ENCODE measurements around the gene ELOVL3. TPM values are rescaled to one million over a fixed set of nuclear protein-coding genes. Genes with fewer than 3 reads are reported as not detected.

The ELOVL3 gene
- total and polyA plus RNA-seq, 2 of the 13 experiments (the other 11 are each of a cell fraction or from before 2014, with no cell fraction given): 0.58 to 0.69 TPM

DNA sequence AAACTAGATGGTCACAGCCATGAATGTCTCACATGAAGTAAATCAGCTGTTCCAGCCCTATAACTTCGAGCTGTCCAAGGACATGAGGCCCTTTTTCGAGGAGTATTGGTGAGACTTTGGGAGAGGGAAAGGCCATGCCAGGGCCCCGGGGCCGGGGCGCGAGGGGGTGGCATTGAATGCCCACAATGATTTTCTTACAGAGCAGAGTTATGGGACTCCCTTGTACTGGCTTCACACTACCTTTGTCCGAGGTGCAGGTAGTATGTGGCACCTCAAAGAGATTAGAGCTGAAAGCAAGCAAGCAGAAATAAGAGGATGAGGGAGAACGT, 407 bp downstream of the ELOVL3 start (continued):
- TF ChIP-seq ZBTB1 (CRISPR knock-in tag; IDR thresholded peaks at IDR 0.05; ENCODE audit: borderline replicate concordance): no peak
- TF ChIP-seq, protein P1, sequence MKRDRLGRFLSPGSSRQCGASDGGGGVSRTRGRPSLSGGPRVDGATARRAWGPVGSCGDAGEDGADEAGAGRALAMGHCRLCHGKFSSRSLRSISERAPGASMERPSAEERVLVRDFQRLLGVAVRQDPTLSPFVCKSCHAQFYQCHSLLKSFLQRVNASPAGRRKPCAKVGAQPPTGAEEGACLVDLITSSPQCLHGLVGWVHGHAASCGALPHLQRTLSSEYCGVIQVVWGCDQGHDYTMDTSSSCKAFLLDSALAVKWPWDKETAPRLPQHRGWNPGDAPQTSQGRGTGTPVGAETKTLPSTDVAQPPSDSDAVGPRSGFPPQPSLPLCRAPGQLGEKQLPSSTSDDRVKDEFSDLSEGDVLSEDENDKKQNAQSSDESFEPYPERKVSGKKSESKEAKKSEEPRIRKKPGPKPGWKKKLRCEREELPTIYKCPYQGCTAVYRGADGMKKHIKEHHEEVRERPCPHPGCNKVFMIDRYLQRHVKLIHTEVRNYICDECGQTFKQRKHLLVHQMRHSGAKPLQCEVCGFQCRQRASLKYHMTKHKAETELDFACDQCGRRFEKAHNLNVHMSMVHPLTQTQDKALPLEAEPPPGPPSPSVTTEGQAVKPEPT (CRISPR knock-in tag; IDR thresholded peaks at IDR 0.05; ENCODE audit: low read depth): 0 out of 2 replicates have a peak, but pooled peaks have one; percentile 1
- TF ChIP-seq ZFP37 (CRISPR knock-in tag; IDR thresholded peaks at IDR 0.05; ENCODE audit: borderline replicate concordance): no peak
- TF ChIP-seq, protein P2, sequence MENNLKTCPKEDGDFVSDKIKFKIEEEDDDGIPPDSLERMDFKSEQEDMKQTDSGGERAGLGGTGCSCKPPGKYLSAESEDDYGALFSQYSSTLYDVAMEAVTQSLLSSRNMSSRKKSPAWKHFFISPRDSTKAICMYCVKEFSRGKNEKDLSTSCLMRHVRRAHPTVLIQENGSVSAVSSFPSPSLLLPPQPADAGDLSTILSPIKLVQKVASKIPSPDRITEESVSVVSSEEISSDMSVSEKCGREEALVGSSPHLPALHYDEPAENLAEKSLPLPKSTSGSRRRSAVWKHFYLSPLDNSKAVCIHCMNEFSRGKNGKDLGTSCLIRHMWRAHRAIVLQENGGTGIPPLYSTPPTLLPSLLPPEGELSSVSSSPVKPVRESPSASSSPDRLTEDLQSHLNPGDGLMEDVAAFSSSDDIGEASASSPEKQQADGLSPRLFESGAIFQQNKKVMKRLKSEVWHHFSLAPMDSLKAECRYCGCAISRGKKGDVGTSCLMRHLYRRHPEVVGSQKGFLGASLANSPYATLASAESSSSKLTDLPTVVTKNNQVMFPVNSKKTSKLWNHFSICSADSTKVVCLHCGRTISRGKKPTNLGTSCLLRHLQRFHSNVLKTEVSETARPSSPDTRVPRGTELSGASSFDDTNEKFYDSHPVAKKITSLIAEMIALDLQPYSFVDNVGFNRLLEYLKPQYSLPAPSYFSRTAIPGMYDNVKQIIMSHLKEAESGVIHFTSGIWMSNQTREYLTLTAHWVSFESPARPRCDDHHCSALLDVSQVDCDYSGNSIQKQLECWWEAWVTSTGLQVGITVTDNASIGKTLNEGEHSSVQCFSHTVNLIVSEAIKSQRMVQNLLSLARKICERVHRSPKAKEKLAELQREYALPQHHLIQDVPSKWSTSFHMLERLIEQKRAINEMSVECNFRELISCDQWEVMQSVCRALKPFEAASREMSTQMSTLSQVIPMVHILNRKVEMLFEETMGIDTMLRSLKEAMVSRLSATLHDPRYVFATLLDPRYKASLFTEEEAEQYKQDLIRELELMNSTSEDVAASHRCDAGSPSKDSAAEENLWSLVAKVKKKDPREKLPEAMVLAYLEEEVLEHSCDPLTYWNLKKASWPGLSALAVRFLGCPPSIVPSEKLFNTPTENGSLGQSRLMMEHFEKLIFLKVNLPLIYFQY (CRISPR knock-in tag; IDR thresholded peaks at IDR 0.05; ENCODE audit: borderline replicate concordance): no peak
- TF ChIP-seq ZNF558 (CRISPR knock-in tag; IDR thresholded peaks at IDR 0.05; ENCODE audit: borderline replicate concordance): 0 out of 2 replicates have a peak, but pooled peaks have one; percentile 1
- TF ChIP-seq SNAPC2 (CRISPR knock-in tag; IDR thresholded peaks at IDR 0.05): 0 out of 2 replicates have a peak, but pooled peaks have one; percentile 30
- no peak for TF ChIP-seq ZNF790 (CRISPR knock-in tag; IDR thresholded peaks at IDR 0.05; ENCODE audit: borderline replicate concordance)
- TF ChIP-seq ZNF616 (CRISPR knock-in tag; IDR thresholded peaks at IDR 0.05; ENCODE audit: low read depth): no peak
- TF ChIP-seq ZNF260 (CRISPR knock-in tag; IDR thresholded peaks at IDR 0.05; ENCODE audit: borderline replicate concordance, low read depth): no peak
- TF ChIP-seq, protein P3, sequence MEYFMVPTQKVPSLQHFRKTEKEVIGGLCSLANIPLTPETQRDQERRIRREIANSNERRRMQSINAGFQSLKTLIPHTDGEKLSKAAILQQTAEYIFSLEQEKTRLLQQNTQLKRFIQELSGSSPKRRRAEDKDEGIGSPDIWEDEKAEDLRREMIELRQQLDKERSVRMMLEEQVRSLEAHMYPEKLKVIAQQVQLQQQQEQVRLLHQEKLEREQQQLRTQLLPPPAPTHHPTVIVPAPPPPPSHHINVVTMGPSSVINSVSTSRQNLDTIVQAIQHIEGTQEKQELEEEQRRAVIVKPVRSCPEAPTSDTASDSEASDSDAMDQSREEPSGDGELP (IDR thresholded peaks at IDR 0.05; ENCODE audit: borderline replicate concordance, low read depth): no peak
- no peak for TF ChIP-seq NFRKB (IDR thresholded peaks at IDR 0.05)
- TF ChIP-seq ZNF782 (CRISPR knock-in tag; IDR thresholded peaks at IDR 0.05; ENCODE audit: borderline replicate concordance): 0 out of 2 replicates have a peak, but pooled peaks have one; percentile 1
- TF ChIP-seq, protein P4, sequence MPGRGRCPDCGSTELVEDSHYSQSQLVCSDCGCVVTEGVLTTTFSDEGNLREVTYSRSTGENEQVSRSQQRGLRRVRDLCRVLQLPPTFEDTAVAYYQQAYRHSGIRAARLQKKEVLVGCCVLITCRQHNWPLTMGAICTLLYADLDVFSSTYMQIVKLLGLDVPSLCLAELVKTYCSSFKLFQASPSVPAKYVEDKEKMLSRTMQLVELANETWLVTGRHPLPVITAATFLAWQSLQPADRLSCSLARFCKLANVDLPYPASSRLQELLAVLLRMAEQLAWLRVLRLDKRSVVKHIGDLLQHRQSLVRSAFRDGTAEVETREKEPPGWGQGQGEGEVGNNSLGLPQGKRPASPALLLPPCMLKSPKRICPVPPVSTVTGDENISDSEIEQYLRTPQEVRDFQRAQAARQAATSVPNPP (CRISPR knock-in tag; IDR thresholded peaks at IDR 0.05): 0 out of 2 replicates have a peak, but pooled peaks have one; percentile 14
- no peak for TF ChIP-seq ZZZ3 (CRISPR knock-in tag; IDR thresholded peaks at IDR 0.05; ENCODE audit: borderline replicate concordance)
- TF ChIP-seq, protein P5, sequence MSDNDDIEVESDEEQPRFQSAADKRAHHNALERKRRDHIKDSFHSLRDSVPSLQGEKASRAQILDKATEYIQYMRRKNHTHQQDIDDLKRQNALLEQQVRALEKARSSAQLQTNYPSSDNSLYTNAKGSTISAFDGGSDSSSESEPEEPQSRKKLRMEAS (IDR thresholded peaks at IDR 0.05): no peak
- TF ChIP-seq PRMT3 (CRISPR knock-in tag; IDR thresholded peaks at IDR 0.05; ENCODE audit: borderline replicate concordance, low read depth): 0 out of 2 replicates have a peak, but pooled peaks have one; percentile 9
- TF ChIP-seq SOX13 (IDR thresholded peaks at IDR 0.05): no peak
- no peak for TF ChIP-seq SOX13 (CRISPR knock-in tag; conservative IDR thresholded peaks at IDR 0.05 in 1 of 2, IDR thresholded peaks at IDR 0.05 in 1 of 2)
- no peak for TF ChIP-seq STAG1 (CRISPR knock-in tag; IDR thresholded peaks at IDR 0.05)
- TF ChIP-seq ZNF703 (CRISPR knock-in tag; IDR thresholded peaks at IDR 0.05; ENCODE audit: borderline replicate concordance): 0 out of 2 replicates have a peak, but pooled peaks have one; percentile 13
- no peak for TF ChIP-seq HNRNPK (IDR thresholded peaks at IDR 0.05; ENCODE audit: low read depth, low read length, poor library complexity, severe bottlenecking)

Measured in HepG2 (cell line).